ENCODE data around the gene RIMBP2.

RIMBP2 gene

DNA sequence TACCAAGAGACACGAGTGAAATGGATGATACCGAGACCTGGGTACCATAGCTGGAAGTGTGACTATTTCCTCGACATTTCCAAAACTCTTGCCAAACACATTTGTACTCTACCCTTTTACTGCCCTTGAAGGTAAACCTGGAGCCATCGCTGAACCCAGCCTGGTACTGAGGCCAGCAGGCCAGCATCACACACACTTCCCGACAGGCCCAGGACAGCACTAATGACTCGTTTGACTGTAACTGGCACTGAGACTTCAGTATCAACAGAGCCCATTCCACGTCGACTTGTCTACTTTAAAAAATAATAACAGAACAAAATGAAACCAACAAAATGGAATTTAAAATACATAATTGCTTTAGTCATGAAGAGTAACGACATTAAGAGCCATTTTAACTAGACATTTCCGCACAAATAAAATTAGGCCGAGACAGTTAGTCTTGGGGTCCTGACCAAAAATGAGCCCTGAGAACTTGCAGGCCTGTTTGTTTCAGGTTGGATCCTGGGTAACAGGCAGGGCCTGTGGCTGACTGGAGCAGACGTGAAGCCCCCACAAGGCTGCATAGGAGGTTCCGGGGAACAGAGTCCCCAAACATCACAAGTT, 94.3 kb downstream of the RIMBP2 start:
- no peak for DNase-seq (ENCODE audit: low spot score in 2 of 2)
- peaks cover 1% of the 10 kb centered on the region for H3K9me3 Mint-ChIP-seq
- ATAC-seq (ENCODE audit: low read depth): no peak
- no peak overlapping the region for H3K27ac Mint-ChIP-seq
- no peaks in the 10 kb centered on the region for H3K36me3 Mint-ChIP-seq
- H3K4me1 Mint-ChIP-seq: no peaks in the 10 kb centered on the region
- H3K4me3 Mint-ChIP-seq: no peak overlapping the region
- no peaks in the 10 kb centered on the region for H3K27me3 Mint-ChIP-seq

DNA sequence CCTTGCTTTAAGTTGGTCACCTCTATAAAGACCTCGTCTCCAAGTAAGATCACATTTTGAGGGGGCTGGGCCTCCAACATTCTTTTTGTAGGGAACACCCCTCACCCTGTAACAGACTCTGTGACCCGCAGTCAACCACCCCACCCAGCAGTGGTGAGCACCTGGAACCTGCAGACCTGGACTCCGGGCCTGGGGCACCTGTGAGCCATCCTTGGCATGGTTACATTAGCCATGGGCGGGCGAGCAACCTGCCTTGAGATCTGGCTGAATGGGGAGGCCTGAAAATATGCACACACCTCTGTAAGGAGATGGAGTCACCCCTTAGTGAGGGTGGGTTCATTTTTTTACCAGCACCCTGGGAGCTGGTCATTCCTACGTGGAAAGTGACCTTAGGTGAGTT, 95.3 kb downstream of the RIMBP2 start:
- H3K27me3 Mint-ChIP-seq: no peaks in the 10 kb centered on the region
- H3K36me3 Mint-ChIP-seq: no peaks in the 10 kb centered on the region
- no peak overlapping the region for H3K4me3 Mint-ChIP-seq
- DNase-seq (ENCODE audit: low spot score in 2 of 2): no peak
- ATAC-seq (ENCODE audit: low read depth): no peak
- H3K9me3 Mint-ChIP-seq: peaks cover 1% of the 10 kb centered on the region
- H3K27ac Mint-ChIP-seq: no peak overlapping the region
- H3K4me1 Mint-ChIP-seq: no peaks in the 10 kb centered on the region

DNA sequence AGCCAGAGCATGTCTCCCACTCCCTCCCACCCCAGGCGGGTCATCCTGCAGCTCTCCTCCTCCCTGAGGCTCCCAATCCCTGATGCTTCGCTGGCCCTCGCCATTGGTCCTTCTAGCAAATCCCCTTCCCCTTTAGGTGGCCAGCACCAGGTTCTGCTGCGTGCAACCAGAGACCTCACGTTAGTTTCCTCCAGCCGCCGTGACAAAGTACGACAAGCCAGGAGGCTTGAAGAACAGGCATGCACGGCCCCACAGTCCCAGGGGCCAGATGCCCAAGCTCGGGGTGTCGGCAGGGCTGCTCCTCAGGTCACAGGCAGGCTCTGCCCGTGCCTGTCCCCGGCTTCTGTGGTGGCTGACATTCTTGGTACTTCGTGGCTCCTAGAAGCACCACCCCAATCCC, 95.8 kb downstream of the RIMBP2 start:
- ATAC-seq (ENCODE audit: low read depth): no peak

DNA sequence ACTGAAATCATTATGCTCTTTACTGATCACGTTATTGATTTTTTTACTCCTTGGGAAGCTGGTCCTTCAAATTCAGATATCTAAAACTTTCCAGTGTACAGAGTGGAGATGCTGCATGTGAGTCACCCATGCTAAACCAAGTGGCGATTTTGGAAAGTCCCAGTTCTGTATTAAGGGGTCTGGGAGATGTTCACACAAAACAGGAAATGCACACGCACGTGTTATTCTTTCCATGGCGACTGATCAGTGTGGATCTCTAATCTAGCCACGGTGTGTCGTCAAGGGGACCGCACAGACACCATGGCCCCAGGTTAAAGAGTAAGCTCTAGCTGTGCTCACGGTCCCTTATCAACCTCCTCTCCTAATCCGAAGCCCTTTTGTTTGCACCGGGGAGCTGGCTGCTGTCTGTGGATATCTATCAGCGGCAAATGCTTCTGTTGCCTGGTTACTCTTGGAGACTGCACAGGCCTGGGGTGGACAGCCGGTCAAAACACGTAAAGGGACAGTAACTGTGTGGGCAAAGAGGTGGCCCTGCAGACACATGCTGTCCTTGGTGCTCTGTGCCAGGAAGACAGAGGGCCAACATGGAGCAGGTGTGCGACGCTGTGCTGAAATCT, 96.6 kb downstream of the RIMBP2 start:
- DNase-seq (ENCODE audit: low spot score in 2 of 2) (no peak), ATAC-seq (ENCODE audit: low read depth) (no peak)
- Mint-ChIP-seq H3K4me1 (no peaks in the 10 kb centered on the region), H3K9me3 (peaks cover 1% of the 10 kb centered on the region), H3K4me3 (no peak overlapping the region), H3K27ac (no peak overlapping the region), H3K27me3 (no peaks in the 10 kb centered on the region), H3K36me3 (no peaks in the 10 kb centered on the region)

More for the DNA sequence above, 95.8 kb downstream of the RIMBP2 start:
- DNase-seq (ENCODE audit: low spot score in 2 of 2): no peak
- no peak overlapping the region for H3K4me3 Mint-ChIP-seq
- H3K9me3 Mint-ChIP-seq: peaks cover 1% of the 10 kb centered on the region
- no peaks in the 10 kb centered on the region for H3K36me3 Mint-ChIP-seq
- H3K27me3 Mint-ChIP-seq: no peaks in the 10 kb centered on the region
- H3K4me1 Mint-ChIP-seq: no peaks in the 10 kb centered on the region
- H3K27ac Mint-ChIP-seq: no peak overlapping the region

DNA sequence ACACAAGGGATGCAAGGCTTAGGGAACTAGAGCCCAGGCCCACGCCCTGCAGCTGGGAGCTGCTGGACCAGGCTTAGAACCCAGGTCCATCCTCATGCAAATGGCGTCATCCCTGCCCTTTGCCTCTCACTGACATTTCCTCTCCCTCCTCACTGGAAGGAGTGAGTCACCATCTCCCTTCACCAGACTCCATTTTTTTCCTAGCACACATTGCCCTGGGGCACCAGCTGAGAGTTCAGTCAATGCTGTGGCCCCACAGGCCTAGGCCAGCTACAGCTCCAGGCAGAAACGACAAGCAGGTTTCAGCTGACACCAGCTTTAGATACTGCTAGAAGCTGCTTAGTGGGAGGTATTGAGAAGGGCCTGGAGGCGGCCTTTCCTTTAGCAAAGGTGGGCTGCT, 98.9 kb downstream of the RIMBP2 start:
- Mint-ChIP-seq H3K27ac (no peak overlapping the region), H3K4me3 (no peak overlapping the region), H3K4me1 (no peaks in the 10 kb centered on the region), H3K9me3 (no peaks in the 10 kb centered on the region), H3K27me3 (no peaks in the 10 kb centered on the region), H3K36me3 (no peaks in the 10 kb centered on the region)
- no peak for ATAC-seq (ENCODE audit: low read depth)
- no peak for DNase-seq (ENCODE audit: low spot score in 2 of 2)

DNA sequence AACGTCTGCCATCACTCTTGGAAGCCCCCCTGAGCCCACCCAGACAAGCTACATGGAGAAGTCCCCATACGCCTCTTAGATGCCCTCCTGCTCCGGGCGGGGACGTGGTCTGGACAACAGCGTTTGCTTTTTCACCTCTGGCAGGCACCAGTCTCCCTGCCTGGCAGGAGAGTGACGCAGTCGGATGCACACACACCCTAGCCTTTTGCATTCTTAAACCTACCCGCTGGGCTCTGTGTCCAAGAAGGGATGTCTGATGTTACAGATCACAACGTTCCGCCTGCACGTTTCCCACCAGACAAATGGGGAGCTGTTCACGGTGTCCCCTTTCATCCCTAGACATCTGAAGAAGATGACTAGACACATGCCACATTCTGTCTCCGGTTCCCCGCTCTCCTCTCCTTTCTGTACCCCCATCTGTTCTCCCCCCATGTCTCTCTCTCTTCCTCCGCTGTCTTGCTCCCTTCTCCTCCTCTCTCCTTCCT, 100.2 kb downstream of the RIMBP2 start:
- H3K4me1 Mint-ChIP-seq: no peaks in the 10 kb centered on the region
- no peaks in the 10 kb centered on the region for H3K27me3 Mint-ChIP-seq
- no peak overlapping the region for H3K27ac Mint-ChIP-seq
- ATAC-seq (ENCODE audit: low read depth): no peak
- H3K4me3 Mint-ChIP-seq: no peak overlapping the region
- no peaks in the 10 kb centered on the region for H3K9me3 Mint-ChIP-seq
- H3K36me3 Mint-ChIP-seq: no peaks in the 10 kb centered on the region
- DNase-seq (ENCODE audit: low spot score in 2 of 2): no peak

DNA sequence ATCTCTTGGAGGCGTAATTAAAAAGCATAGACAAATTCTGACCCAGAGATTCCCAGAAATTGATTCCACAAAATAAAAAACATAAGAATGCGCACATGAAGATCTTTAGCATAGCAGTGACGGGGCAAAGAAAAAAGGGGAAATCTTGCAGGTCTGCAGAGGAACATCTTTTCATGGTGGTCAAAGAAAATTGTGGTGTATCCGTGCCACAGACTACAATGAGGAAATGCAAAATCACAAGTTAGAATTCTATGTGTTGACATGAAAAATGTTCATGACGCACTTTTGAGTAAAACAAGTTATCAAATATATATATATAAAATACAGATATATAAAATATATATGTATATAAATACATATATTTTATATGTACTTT, 101.6 kb downstream of the RIMBP2 start:
- Mint-ChIP-seq H3K27ac (no peak overlapping the region), H3K36me3 (no peaks in the 10 kb centered on the region), H3K4me1 (no peaks in the 10 kb centered on the region), H3K27me3 (no peaks in the 10 kb centered on the region), H3K9me3 (no peaks in the 10 kb centered on the region), H3K4me3 (no peak overlapping the region)
- no peak for ATAC-seq (ENCODE audit: low read depth)
- no peak for DNase-seq (ENCODE audit: low spot score in 2 of 2)

DNA sequence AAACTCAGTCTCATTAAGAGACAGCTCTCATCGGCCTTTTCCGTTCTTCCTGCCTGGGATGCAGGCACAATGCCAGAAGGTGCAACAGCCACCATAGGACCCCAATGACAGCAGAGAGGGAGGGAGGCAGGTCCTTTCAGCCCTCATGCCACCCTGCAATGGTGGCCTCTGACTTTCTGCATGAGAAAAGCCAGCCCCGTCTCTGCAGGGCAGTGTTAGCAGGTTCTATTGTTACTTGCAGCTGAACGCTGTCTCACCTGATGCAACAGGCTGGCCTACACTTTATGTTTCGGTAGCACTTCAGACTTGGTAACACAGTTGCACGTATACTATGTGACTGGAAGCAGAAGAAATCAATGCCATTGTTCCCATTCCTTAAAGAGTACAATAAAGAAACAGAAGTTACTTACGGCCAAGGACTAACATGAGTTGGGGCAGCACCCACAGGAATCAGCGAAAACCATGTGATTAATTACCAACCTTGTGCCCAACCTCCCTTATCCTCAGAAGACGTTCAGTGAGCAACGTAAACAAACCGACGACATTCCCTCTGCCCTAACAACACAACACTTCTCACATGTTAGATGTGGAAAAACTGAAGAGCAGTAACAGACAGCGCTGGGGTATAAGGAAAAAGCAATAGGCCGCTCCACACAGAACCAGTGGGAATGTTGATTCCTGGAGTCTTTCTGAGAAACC, 102.1 kb downstream of the RIMBP2 start:
- ATAC-seq (ENCODE audit: low read depth) (no peak), DNase-seq (ENCODE audit: low spot score in 2 of 2) (no peak)
- no peaks in the 10 kb centered on the region for H3K4me1 Mint-ChIP-seq
- no peak overlapping the region for H3K27ac Mint-ChIP-seq
- H3K4me3 Mint-ChIP-seq: no peak overlapping the region
- H3K27me3 Mint-ChIP-seq: peaks cover 2% of the 10 kb centered on the region
- no peaks in the 10 kb centered on the region for H3K9me3 Mint-ChIP-seq
- H3K36me3 Mint-ChIP-seq: no peaks in the 10 kb centered on the region

DNA sequence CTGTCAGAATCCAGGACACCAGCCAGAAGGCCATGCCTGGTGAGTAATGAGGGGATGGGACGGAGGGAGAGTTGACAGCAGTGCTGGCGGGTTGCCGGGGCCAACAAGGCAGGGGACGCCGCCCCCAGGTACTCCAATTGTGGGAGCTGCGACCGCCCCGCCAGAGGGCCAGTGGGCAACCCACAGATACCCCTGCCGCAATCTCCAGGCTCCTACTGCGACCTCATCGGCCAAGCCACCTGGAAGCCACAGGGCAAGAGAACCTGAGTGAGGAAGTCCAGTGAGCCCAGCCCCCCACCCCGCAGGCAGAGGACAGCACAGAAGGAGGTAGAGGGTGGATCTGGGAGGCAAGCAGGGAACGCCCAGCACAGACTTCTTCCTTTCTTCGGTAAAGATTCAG, 103.0 kb downstream of the RIMBP2 start:
- Mint-ChIP-seq H3K4me1 (no peaks in the 10 kb centered on the region), H3K27me3 (peaks cover 4% of the 10 kb centered on the region), H3K36me3 (no peaks in the 10 kb centered on the region), H3K27ac (no peak overlapping the region), H3K9me3 (no peaks in the 10 kb centered on the region), H3K4me3 (no peak overlapping the region)
- DNase-seq (ENCODE audit: low spot score in 2 of 2) (no peak), ATAC-seq (ENCODE audit: low read depth) (no peak)

DNA sequence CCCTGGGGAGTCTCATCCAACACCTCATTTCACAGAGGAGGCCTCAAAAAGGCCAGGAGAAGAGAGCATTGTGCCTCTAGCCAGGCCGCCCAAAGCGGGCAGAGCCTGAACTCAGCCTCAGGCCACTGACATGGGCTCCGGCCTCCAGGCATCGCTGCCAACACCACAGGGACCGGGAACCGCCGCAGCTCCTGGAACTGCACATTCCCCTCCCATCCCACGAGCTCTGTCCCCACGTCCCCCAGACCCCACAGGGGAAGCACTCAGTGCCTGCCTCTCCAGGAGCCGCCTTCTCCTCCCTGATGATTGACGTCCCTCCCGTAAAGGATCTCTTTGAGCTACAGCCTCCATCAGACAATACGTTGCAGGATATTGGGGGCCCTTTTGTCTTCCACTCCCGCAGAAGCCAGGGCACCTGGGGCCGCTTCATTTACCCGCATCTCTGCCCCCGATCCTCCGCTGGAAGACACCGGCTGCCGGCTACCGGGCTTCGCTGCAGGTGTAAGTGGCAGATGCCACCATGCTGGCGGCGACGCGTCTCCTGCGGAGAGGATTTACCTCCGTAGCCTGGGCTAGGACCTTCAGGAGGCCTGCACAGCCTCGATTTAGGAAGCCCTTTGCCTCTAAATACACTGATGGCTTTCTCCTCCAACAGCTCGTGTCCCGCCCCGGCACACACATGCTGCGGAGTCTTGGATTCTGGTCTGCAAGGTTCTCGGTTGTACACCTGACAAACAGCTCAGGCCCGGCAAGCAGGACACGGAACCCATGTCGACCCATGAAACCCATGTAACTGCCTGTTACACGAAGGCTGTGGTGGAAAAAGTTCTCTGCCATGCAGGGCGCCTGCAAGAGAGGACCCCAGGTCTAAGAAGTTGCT, 104.8 kb downstream of the RIMBP2 start:
- Mint-ChIP-seq H3K27me3 (peaks cover 4% of the 10 kb centered on the region), H3K4me1 (no peaks in the 10 kb centered on the region), H3K9me3 (no peaks in the 10 kb centered on the region), H3K27ac (no peak overlapping the region), H3K4me3 (no peak overlapping the region), H3K36me3 (no peaks in the 10 kb centered on the region)
- ATAC-seq (ENCODE audit: low read depth) (no peak), DNase-seq (ENCODE audit: low spot score in 2 of 2) (no peak)

DNA sequence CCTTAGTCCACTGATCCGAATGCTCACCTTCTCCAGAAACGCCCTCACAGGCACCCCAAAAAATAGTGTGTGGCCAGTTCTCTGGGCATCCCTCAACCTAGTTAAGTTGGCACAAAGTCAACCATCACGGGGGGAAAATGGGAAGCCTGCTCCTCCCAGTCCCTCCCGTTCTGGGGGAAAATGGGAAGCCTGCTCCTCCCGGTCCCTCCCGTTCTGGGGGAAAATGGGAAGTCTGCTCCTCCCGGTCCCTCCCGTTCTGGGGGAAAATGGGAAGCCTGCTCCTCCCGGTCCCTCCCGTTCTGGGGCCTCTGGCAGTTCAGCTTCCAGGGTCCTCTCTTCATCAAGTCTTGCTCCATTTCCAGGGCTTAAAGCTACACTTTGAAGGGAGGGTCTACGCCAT, 106.1 kb downstream of the RIMBP2 start:
- ATAC-seq (ENCODE audit: low read depth) (no peak), DNase-seq (ENCODE audit: low spot score in 2 of 2) (no peak)
- no peaks in the 10 kb centered on the region for H3K36me3 Mint-ChIP-seq
- no peak overlapping the region for H3K27ac Mint-ChIP-seq
- no peak overlapping the region for H3K4me3 Mint-ChIP-seq
- no peaks in the 10 kb centered on the region for H3K4me1 Mint-ChIP-seq
- no peaks in the 10 kb centered on the region for H3K9me3 Mint-ChIP-seq
- peaks cover 4% of the 10 kb centered on the region for H3K27me3 Mint-ChIP-seq

DNA sequence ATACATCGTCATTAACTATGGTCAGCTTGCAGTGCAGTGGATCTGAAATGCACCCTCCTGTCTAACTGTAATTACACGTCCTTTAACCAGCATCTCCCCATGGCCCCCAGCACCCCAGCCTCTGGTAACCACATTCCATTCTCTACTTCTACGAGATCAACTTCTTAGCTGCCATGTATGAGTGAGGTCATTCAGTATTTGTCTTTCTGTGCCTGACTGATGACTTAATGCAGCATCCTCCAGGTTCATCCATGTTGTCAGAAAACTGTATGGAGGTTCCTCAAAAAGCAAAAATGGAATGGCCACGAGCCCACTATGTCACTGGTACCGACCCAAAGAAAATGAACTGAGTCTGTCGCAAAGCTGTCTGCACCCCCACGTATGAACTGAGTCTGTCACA, 107.3 kb downstream of the RIMBP2 start:
- Mint-ChIP-seq H3K27me3 (peaks cover 4% of the 10 kb centered on the region), H3K4me3 (no peak overlapping the region), H3K36me3 (no peaks in the 10 kb centered on the region), H3K9me3 (no peaks in the 10 kb centered on the region), H3K27ac (no peak overlapping the region), H3K4me1 (no peaks in the 10 kb centered on the region)
- no peak for ATAC-seq (ENCODE audit: low read depth)
- no peak for DNase-seq (ENCODE audit: low spot score in 2 of 2)

DNA sequence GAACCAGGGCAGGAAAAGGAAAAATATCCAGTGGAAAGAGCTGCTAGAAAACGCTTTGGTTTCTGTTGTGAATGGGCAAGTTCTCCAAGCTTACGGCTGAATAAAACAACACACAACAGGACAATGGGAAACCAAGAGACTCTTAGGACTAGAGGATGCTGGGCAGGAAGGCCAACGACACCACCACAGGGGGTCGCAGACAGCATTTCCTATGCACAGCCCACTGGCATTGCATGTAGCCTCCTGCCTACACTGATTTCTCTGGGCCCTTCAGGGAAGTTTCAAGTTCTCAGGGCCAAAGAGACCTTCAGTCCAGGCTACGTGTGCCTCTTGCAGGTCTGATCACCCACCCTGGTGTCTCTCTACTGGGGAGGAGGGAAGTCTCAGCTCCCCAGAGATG, 108.0 kb downstream of the RIMBP2 start:
- H3K4me1 Mint-ChIP-seq: no peaks in the 10 kb centered on the region
- no peak overlapping the region for H3K4me3 Mint-ChIP-seq
- peaks cover 4% of the 10 kb centered on the region for H3K27me3 Mint-ChIP-seq
- H3K36me3 Mint-ChIP-seq: no peaks in the 10 kb centered on the region
- no peak overlapping the region for H3K27ac Mint-ChIP-seq
- DNase-seq (ENCODE audit: low spot score in 2 of 2): no peak
- H3K9me3 Mint-ChIP-seq: no peaks in the 10 kb centered on the region
- ATAC-seq (ENCODE audit: low read depth): no peak

DNA sequence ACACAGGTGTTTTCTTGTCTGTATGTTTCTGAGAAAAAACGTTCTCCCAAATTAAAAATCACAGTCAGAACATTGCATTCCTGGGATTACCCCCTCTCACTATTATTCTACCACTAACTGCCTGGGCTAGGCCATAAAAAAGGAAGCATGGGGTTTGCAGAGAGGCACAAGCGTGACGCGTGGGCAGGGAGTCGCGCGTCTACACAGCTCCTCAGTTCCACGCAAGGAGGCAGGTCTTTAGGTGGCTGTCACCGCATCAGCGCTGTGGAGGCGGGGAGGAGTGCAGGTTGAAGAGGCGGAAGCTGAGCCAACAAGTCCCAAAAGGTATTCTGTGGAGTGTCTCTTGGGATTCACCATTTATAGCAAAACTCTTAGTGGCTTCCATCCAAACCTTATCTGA, 109.9 kb downstream of the RIMBP2 start:
- Mint-ChIP-seq H3K9me3 (no peaks in the 10 kb centered on the region), H3K36me3 (no peaks in the 10 kb centered on the region), H3K27ac (no peak overlapping the region), H3K27me3 (peaks cover 4% of the 10 kb centered on the region), H3K4me1 (no peaks in the 10 kb centered on the region), H3K4me3 (no peak overlapping the region)
- ATAC-seq (ENCODE audit: low read depth): no peak
- no peak for DNase-seq (ENCODE audit: low spot score in 2 of 2)
